Measurements from ENCODE around the gene AFMID. TPM values are rescaled to one million over a fixed set of nuclear protein-coding genes. Genes with fewer than 3 reads are reported as not detected.

AFMID gene
- total and polyA plus RNA-seq, 2 of the 13 experiments (the other 11 are each of a cell fraction or from before 2014, with no cell fraction given), result 249 to 270 TPM

GRCh38 chr17:78186692-78187595 is at the start of gene AFMID, which contains the start of gene TK1 (continued):
- TF ChIP-seq MIXL1 (CRISPR knock-in tag; IDR thresholded peaks at IDR 0.05) (peak; percentile 82; the same call in 1 of the 2 replicates), ZNF33A (CRISPR knock-in tag; IDR thresholded peaks at IDR 0.05; ENCODE audit: borderline replicate concordance) (no peak; the same call in 1 of the 2 replicates), YY1 (IDR thresholded peaks at IDR 0.05; ENCODE audit: insufficient read depth, insufficient replicate concordance, low read depth, low read length) (peak; percentile 96), DZIP1 (CRISPR knock-in tag; IDR thresholded peaks at IDR 0.05) (peak; percentile 79), SP5 (CRISPR knock-in tag; IDR thresholded peaks at IDR 0.05; ENCODE audit: borderline replicate concordance, low read depth) (peak; percentile 57; the same call in 1 of the 2 replicates), MTERF4 (CRISPR knock-in tag; IDR thresholded peaks at IDR 0.05) (no peak), ELK4 (CRISPR knock-in tag; IDR thresholded peaks at IDR 0.05; ENCODE audit: borderline replicate concordance) (no peak), REPIN1 (CRISPR knock-in tag; IDR thresholded peaks at IDR 0.05; ENCODE audit: borderline replicate concordance, low read depth) (peak; percentile 100), FLYWCH1 (CRISPR knock-in tag; IDR thresholded peaks at IDR 0.05) (peak; percentile 98), NFATC3 (CRISPR knock-in tag; IDR thresholded peaks at IDR 0.05) (peak; percentile 75), ZNF550 (CRISPR knock-in tag; IDR thresholded peaks at IDR 0.05; ENCODE audit: borderline replicate concordance) (no peak), SMC3 (IDR thresholded peaks at IDR 0.05; ENCODE audit: low read length) (peak; percentile 4; the same call in 1 of the 2 replicates), CREB3 (CRISPR knock-in tag; IDR thresholded peaks at IDR 0.05) (no peak; the same call in 1 of the 2 replicates), ZNF567 (CRISPR knock-in tag; IDR thresholded peaks at IDR 0.05; ENCODE audit: borderline replicate concordance) (peak; percentile 93), NFKBIZ (CRISPR knock-in tag; IDR thresholded peaks at IDR 0.05) (no peak), RORA (CRISPR knock-in tag; IDR thresholded peaks at IDR 0.05) (no peak), ZBTB4 (CRISPR knock-in tag; IDR thresholded peaks at IDR 0.05; ENCODE audit: borderline replicate concordance) (no peak), ZNF883 (CRISPR knock-in tag; IDR thresholded peaks at IDR 0.05; ENCODE audit: not compliant biosample characterization) (peak; percentile 87)

Measured in HepG2 (cell line).